ENCODE results near the gene SCUBE2.
"Not testable (repeated sequence)": the region's sequence is repeated elsewhere in the genome, so short reads cannot be mapped to it uniquely, and the experiment has no call there.

The SCUBE2 gene

GRCh38 chr11:9003573-9004182, 87.7 kb downstream of the SCUBE2 start, which contains the start of gene NRIP3:
Gene NRIP3 (minus strand): TSS chr11:9004001. CDS start chr11:9003935, 66 bp downstream.
- DNase-seq = peak; percentile 31

- no peak for DNase-seq
Measured at GRCh38 chr11:9002920-9003572, 88.4 kb downstream of the SCUBE2 start.

GRCh38 chr11:9001736-9002135, 89.7 kb downstream of the SCUBE2 start:
- no peak for DNase-seq

- no peak for DNase-seq
Measured at GRCh38 chr11:8998017-8998416, 93.4 kb downstream of the SCUBE2 start.

- no peak for DNase-seq
Measured at GRCh38 chr11:8997451-8997850, 93.9 kb downstream of the SCUBE2 start.

GRCh38 chr11:8989453-8989852, 101.9 kb downstream of the SCUBE2 start:
- DNase-seq = no peak

- DNase-seq = no peak
Measured at GRCh38 chr11:8988329-8989234, 102.8 kb downstream of the SCUBE2 start.

- DNase-seq = no peak
Measured at GRCh38 chr11:8987446-8987845, 104.0 kb downstream of the SCUBE2 start.

- DNase-seq = not testable (repeated sequence)
Measured at GRCh38 chr11:8986772-8987171, 104.6 kb downstream of the SCUBE2 start.

GRCh38 chr11:8985462-8985861, 105.9 kb downstream of the SCUBE2 start:
- no peak for DNase-seq

- no peak for DNase-seq
Measured at GRCh38 chr11:8983552-8983951, 107.8 kb downstream of the SCUBE2 start.

- no peak for DNase-seq
Measured at GRCh38 chr11:8980485-8980884, 110.9 kb downstream of the SCUBE2 start.

- not testable (repeated sequence) for DNase-seq
Measured at GRCh38 chr11:8979365-8979764, 112.0 kb downstream of the SCUBE2 start.

- DNase-seq = no peak
Measured at GRCh38 chr11:8973121-8973520, 118.3 kb downstream of the SCUBE2 start.

GRCh38 chr11:8971924-8972316, 119.5 kb downstream of the SCUBE2 start:
- DNase-seq = no peak

- no peak for DNase-seq
Measured at GRCh38 chr11:8971196-8971923, 120.0 kb downstream of the SCUBE2 start.

Data from NCI-H510A treated with DMSO at 0.1 percent for 48 hours (cell line).